Breast epithelium (tissue), 3 donors: ENCODE data around the gene ALK.

Source experiments
- CTCF ChIP-seq, 3 donors: fragments of 450-650 bp; IDR thresholded peaks; one replicate each; pipeline ENCODE4 v1.5.1; 2016 to 2017; ENCODE audit warnings: antibody characterized with exemption in 3 of 3, mild to moderate bottlenecking in 3 of 3, moderate library complexity in 3 of 3
- POLR2A ChIP-seq: fragments of 450-650 bp; IDR thresholded peaks from one replicate; pipeline ENCODE4 v1.6.1; 2016; ENCODE audit warnings: antibody characterized with exemption, mild to moderate bottlenecking, moderate library complexity
- POLR2AphosphoS5 ChIP-seq, 3 donors: sonication (generic); formaldehyde crosslinking; IDR thresholded peaks; one replicate each; pipeline ENCODE4 v1.6.1; 2017; ENCODE audit warnings: antibody characterized with exemption in 3 of 3

- TF ChIP-seq CTCF (IDR thresholded peaks at IDR 0.05): no peak
- no peak for TF ChIP-seq POLR2A
- no peak for TF ChIP-seq POLR2AphosphoS5 (IDR thresholded peaks at IDR 0.05)
These were observed 586.7 kb downstream of the ALK start for GRCh38 chr2:29334706-29335105.
